ENCODE data around the gene OR4E1.

- TF ChIP-seq, protein P1, sequence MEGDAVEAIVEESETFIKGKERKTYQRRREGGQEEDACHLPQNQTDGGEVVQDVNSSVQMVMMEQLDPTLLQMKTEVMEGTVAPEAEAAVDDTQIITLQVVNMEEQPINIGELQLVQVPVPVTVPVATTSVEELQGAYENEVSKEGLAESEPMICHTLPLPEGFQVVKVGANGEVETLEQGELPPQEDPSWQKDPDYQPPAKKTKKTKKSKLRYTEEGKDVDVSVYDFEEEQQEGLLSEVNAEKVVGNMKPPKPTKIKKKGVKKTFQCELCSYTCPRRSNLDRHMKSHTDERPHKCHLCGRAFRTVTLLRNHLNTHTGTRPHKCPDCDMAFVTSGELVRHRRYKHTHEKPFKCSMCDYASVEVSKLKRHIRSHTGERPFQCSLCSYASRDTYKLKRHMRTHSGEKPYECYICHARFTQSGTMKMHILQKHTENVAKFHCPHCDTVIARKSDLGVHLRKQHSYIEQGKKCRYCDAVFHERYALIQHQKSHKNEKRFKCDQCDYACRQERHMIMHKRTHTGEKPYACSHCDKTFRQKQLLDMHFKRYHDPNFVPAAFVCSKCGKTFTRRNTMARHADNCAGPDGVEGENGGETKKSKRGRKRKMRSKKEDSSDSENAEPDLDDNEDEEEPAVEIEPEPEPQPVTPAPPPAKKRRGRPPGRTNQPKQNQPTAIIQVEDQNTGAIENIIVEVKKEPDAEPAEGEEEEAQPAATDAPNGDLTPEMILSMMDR (IDR thresholded peaks at IDR 0.05): no peak
- TF ChIP-seq POLR2A (IDR thresholded peaks at IDR 0.05): no peak
Observed at GRCh38 chr14:21721504-21721903, 47.9 kb upstream of the OR4E1 start.
